ENCODE results near the gene PKP4.

DNA sequence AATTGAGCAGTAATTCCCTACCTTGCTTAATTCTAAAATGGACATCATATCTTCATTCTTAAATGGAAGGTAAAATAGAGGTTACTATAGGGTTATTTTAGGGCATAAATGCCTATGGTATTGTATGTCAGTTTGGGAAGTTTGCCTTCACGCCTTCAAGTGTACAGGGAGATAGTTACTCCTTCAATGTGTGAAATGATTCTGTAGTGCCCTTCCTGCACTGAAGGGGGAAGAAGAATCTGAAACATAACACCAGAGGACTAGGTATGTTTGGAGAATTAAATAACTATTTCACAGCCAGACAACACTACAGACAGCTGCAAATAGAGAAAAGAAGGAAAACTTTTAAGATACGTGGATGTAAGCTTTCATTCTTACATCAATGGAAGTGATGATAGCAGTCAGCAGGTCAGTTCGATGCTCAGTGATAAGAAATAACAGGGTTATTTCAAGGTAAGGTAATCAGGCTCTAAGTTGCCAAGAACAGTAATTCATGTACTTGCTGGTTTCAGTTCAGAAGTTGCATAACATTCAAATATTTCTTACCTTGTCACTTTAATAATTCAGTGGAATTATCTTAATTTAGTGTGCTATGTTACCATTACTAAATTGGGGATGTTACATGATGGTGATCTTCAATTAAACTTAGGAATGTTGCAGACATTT lies 4.0 kb downstream of the PKP4 start:
- no peak for TF ChIP-seq POLR2A (IDR thresholded peaks at IDR 0.05)
- TF ChIP-seq, protein P1, sequence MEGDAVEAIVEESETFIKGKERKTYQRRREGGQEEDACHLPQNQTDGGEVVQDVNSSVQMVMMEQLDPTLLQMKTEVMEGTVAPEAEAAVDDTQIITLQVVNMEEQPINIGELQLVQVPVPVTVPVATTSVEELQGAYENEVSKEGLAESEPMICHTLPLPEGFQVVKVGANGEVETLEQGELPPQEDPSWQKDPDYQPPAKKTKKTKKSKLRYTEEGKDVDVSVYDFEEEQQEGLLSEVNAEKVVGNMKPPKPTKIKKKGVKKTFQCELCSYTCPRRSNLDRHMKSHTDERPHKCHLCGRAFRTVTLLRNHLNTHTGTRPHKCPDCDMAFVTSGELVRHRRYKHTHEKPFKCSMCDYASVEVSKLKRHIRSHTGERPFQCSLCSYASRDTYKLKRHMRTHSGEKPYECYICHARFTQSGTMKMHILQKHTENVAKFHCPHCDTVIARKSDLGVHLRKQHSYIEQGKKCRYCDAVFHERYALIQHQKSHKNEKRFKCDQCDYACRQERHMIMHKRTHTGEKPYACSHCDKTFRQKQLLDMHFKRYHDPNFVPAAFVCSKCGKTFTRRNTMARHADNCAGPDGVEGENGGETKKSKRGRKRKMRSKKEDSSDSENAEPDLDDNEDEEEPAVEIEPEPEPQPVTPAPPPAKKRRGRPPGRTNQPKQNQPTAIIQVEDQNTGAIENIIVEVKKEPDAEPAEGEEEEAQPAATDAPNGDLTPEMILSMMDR (IDR thresholded peaks at IDR 0.05): no peak
